Type B pancreatic cell (in vitro differentiated cells): ENCODE data around the gene CALCOCO1. TPM values are rescaled to one million over a fixed set of nuclear protein-coding genes. Genes with fewer than 3 reads are reported as not detected.
A peak's percentile ranks its signal among the peaks of the same experiment; 100 is the strongest.

Experiments used
- DNase-seq: peaks from one replicate; pipeline ENCODE4 v3.0.0; 2021; ENCODE audit warnings: mixed read lengths; ENCODE audit not compliant: unreplicated experiment; ENCODE audit errors: extremely low spot score
- H3K27ac Mint-ChIP-seq: 2 replicates; pipeline ENCODE4 v1.8.0; 2021; ENCODE audit warnings: mild to moderate bottlenecking, mixed read lengths
- H3K27me3 Mint-ChIP-seq: 2 replicates; pipeline ENCODE4 v1.8.0; 2021; ENCODE audit warnings: mixed read lengths
- H3K36me3 Mint-ChIP-seq: 2 replicates; pipeline ENCODE4 v1.8.0; 2021; ENCODE audit warnings: mixed read lengths
- H3K4me1 Mint-ChIP-seq: one replicate; pipeline ENCODE4 v1.8.0; 2021; ENCODE audit warnings: mixed read lengths; ENCODE audit not compliant: unreplicated experiment
- H3K4me3 Mint-ChIP-seq: 2 replicates; pipeline ENCODE4 v1.8.0; 2021; ENCODE audit warnings: mild to moderate bottlenecking, mixed read lengths
- H3K9me3 Mint-ChIP-seq: 2 replicates; pipeline ENCODE4 v1.8.0; 2021; ENCODE audit warnings: mixed read lengths
- CTCF ChIP-seq: fragments of 200-600 bp; sonication (generic); conservative IDR thresholded peaks from 2 replicates; pipeline ENCODE4 v1.5.0; 2021; ENCODE audit warnings: antibody characterized with exemption, mild to moderate bottlenecking
- total RNA-seq: library from RNA; stranded (reverse); gene quantifications from 2 replicates; pipeline ENCODE4 v1.2.1, GENCODE V29; 2021; ENCODE audit warnings: low replicate concordance

The CALCOCO1 gene
- total RNA-seq, 1 donor from 2014 or later, result 86.7 TPM

GRCh38 chr12:53664936-53665335, 62.3 kb downstream of the CALCOCO1 start:
- no peak overlapping the region for H3K27ac Mint-ChIP-seq
- peaks cover 4% of the 10 kb centered on the region for H3K4me1 Mint-ChIP-seq
- no peak for TF ChIP-seq CTCF
- no peaks in the 10 kb centered on the region for H3K9me3 Mint-ChIP-seq
- no peak overlapping the region for H3K4me3 Mint-ChIP-seq
- peaks cover 36% of the 10 kb centered on the region for H3K36me3 Mint-ChIP-seq
- no peak for DNase-seq
- H3K27me3 Mint-ChIP-seq, result no peaks in the 10 kb centered on the region

GRCh38 chr12:53664191-53664590, 63.1 kb downstream of the CALCOCO1 start:
- Mint-ChIP-seq H3K9me3 (no peaks in the 10 kb centered on the region), H3K27me3 (no peaks in the 10 kb centered on the region), H3K4me3 (no peak overlapping the region), H3K27ac (no peak overlapping the region), H3K36me3 (peaks cover 29% of the 10 kb centered on the region), H3K4me1 (peaks cover 9% of the 10 kb centered on the region)
- no peak for DNase-seq
- no peak for TF ChIP-seq CTCF

GRCh38 chr12:53660041-53660440, 67.2 kb downstream of the CALCOCO1 start:
- Mint-ChIP-seq H3K4me3 (peak overlapping the region; percentile 12), H3K9me3 (no peaks in the 10 kb centered on the region), H3K27ac (peak overlapping the region; percentile 86), H3K27me3 (no peaks in the 10 kb centered on the region), H3K36me3 (peaks cover 15% of the 10 kb centered on the region), H3K4me1 (peaks cover 26% of the 10 kb centered on the region)
- DNase-seq, result no peak
- TF ChIP-seq CTCF, result no peak

GRCh38 chr12:53659571-53659981, 67.7 kb downstream of the CALCOCO1 start:
- H3K9me3 Mint-ChIP-seq, result no peaks in the 10 kb centered on the region
- peaks cover 10% of the 10 kb centered on the region for H3K36me3 Mint-ChIP-seq
- H3K27me3 Mint-ChIP-seq, result no peaks in the 10 kb centered on the region
- peak overlapping the region; percentile 86 for H3K27ac Mint-ChIP-seq
- peaks cover 26% of the 10 kb centered on the region for H3K4me1 Mint-ChIP-seq
- peak overlapping the region; percentile 37 for H3K4me3 Mint-ChIP-seq
- no peak for DNase-seq
- no peak for TF ChIP-seq CTCF

- H3K27me3 Mint-ChIP-seq, result no peaks in the 10 kb centered on the region
- DNase-seq, result no peak
- peaks cover 6% of the 10 kb centered on the region for H3K36me3 Mint-ChIP-seq
- no peaks in the 10 kb centered on the region for H3K9me3 Mint-ChIP-seq
- peaks cover 26% of the 10 kb centered on the region for H3K4me1 Mint-ChIP-seq
- H3K4me3 Mint-ChIP-seq, result peak overlapping the region; percentile 37
- no peak for TF ChIP-seq CTCF
- H3K27ac Mint-ChIP-seq, result peak overlapping the region; percentile 86
Measured at GRCh38 chr12:53659011-53659551, 68.2 kb downstream of the CALCOCO1 start.

Other genes starting within 250 kb of the CALCOCO1 start
- 10.6 and 31.6 TPM in 2 replicates for gene MAP3K12, start 228.0 kb downstream of the CALCOCO1 start, total RNA-seq
- gene TARBP2, start 226.2 kb downstream of the CALCOCO1 start, total RNA-seq, result 46.4 and 52.3 TPM in 2 replicates
- not detected in 2 replicates for gene NPFF, start 220.0 kb downstream of the CALCOCO1 start, total RNA-seq
- 28.5 and 42.2 TPM in 2 replicates for gene ATF7, start 101.1 kb downstream of the CALCOCO1 start, total RNA-seq
- gene ATP5MC2, start 51.4 kb downstream of the CALCOCO1 start, total RNA-seq, result 312 and 402 TPM in 2 replicates
- not detected in 2 replicates for gene CISTR, start 24.5 kb upstream of the CALCOCO1 start, total RNA-seq
- 0.48 TPM in 1 of 2 replicates, not detected in the other for gene HOXC13, start 211.4 kb upstream of the CALCOCO1 start, total RNA-seq
- gene HOXC12, start 227.5 kb upstream of the CALCOCO1 start, total RNA-seq, result not detected in 2 replicates
- gene HOXC11, start 245.7 kb upstream of the CALCOCO1 start, total RNA-seq, result 0.12 TPM in 1 of 2 replicates, not detected in the other
- not detected in 2 replicates for gene HOTAIR, start 247.5 kb upstream of the CALCOCO1 start, total RNA-seq